ENCODE results near the gene ZBED4.
"Not testable (repeated sequence)": the region's sequence is repeated elsewhere in the genome, so short reads cannot be mapped to it uniquely, and the experiment has no call there.

Gene ZBED4

DNA sequence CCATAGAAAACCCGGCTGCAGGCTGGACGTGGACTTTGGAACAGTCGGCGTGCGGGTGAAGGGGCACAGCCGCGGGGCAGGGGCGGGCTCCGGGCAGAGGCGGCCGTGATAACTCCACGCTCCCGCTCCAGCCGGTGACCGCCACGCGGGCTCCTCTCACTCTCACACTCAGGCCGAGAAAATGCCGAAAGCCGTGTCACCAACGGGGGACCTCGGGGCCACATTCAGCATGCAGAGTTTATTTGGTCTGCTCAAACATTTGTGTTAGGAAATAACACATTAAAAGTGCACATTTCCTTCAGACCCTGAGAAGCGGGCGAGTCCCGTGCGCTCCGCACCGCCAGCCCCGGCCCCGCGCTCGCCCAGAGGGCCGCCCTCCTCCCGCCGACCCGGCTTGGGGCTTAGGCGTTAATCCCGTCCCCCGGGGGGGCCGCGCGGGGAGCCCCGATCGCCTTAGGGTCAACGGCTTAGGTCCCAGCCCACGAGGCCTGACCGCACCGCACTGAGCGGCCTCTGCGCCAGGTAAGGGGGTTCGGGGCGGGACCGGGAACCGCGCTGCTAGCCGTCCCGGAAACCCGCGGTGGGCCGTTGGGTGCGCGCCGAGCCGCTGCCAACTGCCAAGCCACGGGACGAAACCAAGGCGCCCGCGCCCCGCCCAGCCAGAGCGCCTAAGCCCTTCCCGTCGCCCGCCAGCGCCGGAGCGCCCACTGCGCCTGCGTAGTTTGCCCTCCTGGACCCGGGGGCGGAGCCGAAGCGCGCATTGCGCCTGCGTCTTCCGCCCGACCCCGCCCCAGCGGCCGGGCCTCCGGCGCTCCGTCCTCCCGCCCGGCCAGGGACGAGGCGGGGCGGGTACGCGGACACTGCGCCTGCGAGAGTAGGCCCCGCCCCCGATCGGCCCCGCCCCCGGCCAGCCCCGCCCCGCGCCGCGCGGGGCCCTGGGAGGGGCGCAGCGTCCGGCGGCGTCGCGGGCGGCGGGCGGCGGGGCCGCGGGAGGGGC is at the start of gene ZBED4:
Gene ZBED4, plus strand, starts transcription at position 947 of the 997 bp plus-strand sequence. CDS start 29,819 bp downstream, outside the sequence.
- peak; percentile 98 for DNase-seq

DNA sequence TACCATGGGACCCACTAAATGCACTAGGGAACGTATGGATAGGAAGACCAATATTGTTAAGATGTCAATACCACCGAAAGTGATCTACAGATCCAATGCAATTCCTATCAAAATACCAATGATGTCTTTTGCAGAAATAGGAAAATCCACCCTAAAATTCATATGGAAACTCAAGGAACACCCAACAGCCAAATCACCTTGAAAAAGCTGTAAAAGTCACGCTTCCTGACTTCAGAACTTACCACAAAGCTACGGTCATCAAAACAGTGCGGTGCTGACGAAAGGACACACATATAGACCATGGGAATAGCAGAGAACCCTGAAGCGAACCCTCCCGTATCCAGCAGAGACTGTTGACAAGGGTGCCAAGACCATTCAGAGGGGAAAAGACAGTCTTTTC is 46.5 kb upstream of the ZBED4 start:
- DNase-seq: no peak

GRCh38 chr22:49807780-49808708 is 45.6 kb upstream of the ZBED4 start:
- peak; percentile 53 for DNase-seq

GRCh38 chr22:49810363-49811019 is 43.2 kb upstream of the ZBED4 start:
- no peak for DNase-seq

GRCh38 chr22:49811020-49811791 is 42.4 kb upstream of the ZBED4 start:
- no peak for DNase-seq

GRCh38 chr22:49812838-49813237 is 40.8 kb upstream of the ZBED4 start:
- no peak for DNase-seq

GRCh38 chr22:49814164-49814686 is 39.4 kb upstream of the ZBED4 start:
- no peak for DNase-seq

DNA sequence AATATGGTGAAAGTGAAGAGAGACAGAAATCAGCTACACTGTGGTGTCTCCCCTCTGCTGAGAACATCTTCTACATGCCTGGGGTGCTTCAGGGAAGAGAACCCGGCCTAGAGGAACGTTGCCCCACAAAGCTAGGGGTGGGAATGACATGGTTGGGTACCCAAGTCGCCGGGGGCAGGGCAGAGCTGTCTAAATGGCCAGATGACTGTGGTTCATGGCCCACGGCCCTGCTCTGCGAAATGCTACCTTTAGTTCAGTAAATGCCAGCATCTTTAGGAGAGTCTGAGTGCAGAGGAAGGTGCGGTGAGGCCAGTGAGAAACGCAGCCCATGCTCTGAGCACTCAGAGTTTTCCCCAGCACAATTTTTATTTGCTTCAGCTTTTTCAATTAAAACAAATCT is 38.8 kb upstream of the ZBED4 start:
- DNase-seq: no peak

- DNase-seq: no peak
Measured at GRCh38 chr22:49815641-49816091, 38.0 kb upstream of the ZBED4 start.

DNA sequence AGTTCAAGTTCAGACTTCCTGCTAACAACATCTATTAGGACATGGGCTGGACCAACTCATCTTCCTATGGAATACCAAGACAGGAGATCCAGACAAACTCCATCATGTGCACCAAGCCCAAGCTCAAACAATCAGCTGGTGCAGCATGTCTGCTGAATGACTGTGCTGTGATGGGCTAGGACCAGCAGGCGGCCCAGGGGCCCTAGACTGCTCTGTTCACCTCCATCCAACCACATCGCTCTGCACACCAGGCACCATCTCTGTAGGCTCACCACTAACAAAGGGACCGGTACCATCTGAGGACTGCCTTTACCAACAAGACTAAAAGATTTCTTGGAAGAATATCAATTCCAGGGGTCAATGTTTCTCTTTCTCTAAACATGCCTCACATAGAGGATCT is 36.3 kb upstream of the ZBED4 start:
- no peak for DNase-seq

DNA sequence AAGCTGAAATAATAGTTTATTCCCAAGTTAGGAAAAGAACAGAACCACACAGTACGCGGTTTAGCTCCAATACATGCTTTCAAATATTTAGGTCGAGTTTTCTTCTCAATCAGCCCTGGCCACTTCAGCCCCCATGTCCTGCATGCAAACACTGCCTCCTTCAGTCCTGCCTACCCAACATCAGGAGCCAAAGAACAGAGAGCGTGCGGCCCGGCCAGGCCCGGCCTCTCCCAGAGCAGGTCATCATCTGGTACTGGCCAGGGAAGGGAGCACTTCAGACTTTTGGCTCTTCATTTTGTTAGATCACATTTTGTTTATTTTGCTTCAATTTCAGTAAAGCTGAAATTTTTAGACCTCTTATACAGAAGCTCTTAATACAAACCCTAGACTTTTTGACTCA is 32.7 kb upstream of the ZBED4 start:
- no peak for DNase-seq

GRCh38 chr22:49821741-49822140 is 31.9 kb upstream of the ZBED4 start:
- not testable (repeated sequence) for DNase-seq

DNA sequence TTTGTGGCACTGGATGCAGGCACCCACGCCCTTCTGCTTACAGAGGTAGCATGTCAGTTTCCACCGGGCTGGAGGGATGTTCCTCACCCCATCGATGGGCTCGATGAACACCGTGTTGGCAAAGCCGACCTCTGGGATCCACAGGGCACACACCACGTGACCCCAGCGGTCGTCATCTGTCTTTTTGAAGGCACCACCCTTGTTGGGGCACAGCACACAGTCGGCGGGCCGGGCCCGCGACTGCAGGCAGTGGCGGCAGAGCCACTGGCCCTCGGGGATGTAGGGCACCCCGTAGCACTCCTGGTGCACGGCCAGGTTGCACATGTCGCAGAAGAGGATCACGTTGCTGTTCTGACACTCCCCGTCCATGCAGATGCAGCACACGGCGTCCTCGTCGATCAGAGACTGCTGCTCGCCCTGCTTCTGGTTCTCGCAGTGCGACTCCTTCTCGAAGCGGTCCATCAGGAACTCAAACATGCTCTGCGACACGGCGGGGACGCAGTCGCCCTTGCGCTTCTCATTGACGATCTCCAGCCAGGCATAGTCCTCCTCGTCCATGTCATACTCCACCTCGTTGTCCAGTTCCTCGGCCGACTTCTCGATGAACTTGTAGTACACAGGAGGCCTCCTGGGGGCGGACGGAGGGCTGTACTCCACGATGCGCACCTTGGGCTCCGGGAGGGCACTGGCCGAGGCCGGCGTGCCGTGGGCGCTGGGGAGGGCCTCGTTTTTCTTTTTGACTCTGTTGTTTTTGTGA is 30.2 kb upstream of the ZBED4 start:
- no peak for DNase-seq

- DNase-seq: no peak
Measured at GRCh38 chr22:49824185-49824925, 29.3 kb upstream of the ZBED4 start.

- DNase-seq: no peak
Measured at GRCh38 chr22:49824936-49825335, 28.7 kb upstream of the ZBED4 start.

- DNase-seq: no peak
Measured at GRCh38 chr22:49825436-49825835, 28.2 kb upstream of the ZBED4 start.

- peak; percentile 68 for DNase-seq
Measured at GRCh38 chr22:49825944-49826602, 27.6 kb upstream of the ZBED4 start.

GRCh38 chr22:49826603-49827270 is 26.9 kb upstream of the ZBED4 start:
- peak; percentile 29 for DNase-seq

- DNase-seq: peak; percentile 33
Measured at GRCh38 chr22:49827271-49827852, 26.3 kb upstream of the ZBED4 start.
